Glomerular endothelial cell (primary cell): ENCODE data around the gene CISD3. TPM values are rescaled to one million over a fixed set of nuclear protein-coding genes. Genes with fewer than 3 reads are reported as not detected.

ENCODE experiments used
- DNase-seq: peaks from one replicate; pipeline ENCODE4 v3.0.0-alpha.2; 2011; ENCODE audit warnings: low read depth, low spot score; ENCODE audit errors: extremely low read depth
- total RNA-seq: library from RNA; depleted of rRNA; stranded (reverse); fragments of >200 nt; gene quantifications from 2 replicates; pipeline ENCODE4 v1.2.3, GENCODE V29; 2015

Gene CISD3
- total RNA-seq, 1 donor from 2014 or later, result 6.1 TPM

DNA sequence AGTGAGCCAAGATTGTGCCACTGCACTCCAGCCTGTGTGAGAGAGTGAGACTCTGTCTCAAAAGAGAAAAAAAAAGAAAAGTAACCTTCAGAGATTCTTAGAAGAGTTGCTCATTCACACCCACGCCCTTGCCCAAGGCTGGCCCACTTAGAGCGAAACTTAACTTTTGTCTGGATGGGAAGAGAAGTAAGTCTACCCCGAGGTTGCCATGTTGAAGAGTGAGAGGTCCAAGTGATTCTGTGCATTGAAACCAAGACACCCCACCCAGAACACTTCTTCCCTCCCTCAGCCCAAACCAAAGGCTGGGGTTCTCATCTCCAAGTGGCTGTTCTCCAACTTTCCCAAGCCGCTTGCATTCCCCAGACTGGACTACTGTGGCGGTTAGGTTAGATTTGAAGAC, 2.4 kb upstream of the CISD3 start:
- no peak for DNase-seq

DNA sequence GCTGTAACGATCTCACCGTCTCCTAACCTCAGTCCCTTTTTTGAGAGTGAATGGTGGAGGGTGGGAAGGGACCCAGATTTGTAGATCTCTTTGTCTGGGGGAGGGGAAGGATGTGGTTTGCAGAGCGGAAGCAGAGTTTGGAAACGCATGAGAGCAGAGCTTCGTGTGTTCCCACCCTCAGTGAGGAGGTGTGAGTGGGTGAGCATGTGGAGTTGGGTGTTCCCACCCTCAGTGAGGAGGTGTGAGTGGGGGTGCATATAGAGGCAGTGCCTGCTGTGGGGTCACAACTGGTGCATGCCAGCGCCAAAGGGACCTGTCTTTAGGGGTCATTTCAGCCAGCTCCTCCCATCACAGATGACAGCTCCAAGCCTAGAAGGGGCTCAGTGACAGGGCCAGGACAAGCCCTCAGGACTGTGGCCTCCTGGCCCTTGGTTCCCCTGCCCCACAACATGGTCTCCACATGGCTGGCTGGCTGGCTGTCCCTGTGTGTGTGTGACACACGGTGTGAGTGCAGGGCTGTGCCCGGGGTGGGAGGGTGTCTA, 1.8 kb upstream of the CISD3 start:
- DNase-seq, result no peak

DNA sequence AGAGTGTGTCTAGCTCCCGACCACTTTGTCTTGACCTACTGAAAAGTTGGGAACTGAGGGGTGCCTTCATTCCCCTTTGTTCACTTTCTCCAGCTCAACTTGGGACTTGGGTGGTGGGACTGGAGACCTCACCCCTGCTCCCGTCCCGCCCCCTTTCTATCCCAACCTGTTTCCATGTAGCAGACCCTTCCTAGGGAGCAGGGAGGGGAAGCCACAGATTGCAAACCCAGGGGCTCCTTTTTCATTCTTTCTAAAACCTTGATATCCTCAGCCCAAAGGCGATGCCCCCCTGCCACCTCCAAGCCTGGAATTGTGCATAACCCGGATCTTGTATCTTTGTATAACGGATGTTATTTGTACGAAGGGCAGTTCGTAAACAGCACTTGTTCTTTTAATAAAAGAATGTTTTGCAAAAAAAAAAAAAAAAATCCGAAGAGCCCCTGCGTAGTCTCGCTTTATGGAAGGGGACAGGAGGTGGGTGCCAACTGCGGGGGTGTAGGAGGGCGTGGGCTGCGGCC, 714 bp upstream of the CISD3 start:
- no peak for DNase-seq

DNA sequence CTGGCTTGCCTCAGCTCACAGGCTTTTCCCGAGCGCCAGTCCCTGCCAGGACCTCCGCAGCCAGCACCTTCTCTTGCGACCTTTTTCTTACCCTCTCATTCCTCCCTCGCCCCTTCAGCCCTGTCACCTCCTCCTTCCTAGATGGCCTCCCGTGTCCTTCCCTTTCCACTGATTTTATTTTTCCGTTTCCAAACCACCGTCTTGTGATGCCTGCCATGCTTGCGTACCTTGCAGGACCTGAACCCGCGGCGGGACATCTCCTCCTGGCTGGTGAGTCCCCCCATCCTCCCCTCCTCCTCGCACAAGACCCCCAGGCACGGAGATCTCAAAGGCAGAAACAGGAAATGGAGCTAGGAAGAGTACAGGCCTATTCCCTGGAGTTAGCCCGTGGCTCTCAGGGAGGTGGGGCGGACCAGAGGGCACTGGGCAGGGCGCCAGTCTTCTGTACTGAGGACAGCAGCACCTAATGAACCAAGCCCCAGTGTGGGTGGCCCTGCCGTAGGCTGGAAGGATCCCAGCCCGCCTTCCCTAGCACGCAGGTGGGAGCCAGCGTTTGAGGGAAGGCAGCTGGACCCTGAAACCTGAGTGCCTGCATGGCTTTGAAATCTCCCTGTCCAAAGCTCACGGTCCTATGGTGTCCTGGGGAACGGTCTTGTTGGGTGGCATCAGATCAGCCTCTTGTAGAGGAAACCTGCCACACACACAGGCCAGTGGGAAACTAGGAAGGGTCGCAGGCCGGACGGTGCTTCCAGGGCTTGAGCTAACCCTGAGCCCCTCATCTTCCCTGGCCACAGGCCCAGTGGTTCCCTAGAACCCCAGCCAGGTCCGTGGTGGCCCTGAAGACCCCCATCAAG, 612 bp downstream of the CISD3 start:
- DNase-seq, result no peak

DNA sequence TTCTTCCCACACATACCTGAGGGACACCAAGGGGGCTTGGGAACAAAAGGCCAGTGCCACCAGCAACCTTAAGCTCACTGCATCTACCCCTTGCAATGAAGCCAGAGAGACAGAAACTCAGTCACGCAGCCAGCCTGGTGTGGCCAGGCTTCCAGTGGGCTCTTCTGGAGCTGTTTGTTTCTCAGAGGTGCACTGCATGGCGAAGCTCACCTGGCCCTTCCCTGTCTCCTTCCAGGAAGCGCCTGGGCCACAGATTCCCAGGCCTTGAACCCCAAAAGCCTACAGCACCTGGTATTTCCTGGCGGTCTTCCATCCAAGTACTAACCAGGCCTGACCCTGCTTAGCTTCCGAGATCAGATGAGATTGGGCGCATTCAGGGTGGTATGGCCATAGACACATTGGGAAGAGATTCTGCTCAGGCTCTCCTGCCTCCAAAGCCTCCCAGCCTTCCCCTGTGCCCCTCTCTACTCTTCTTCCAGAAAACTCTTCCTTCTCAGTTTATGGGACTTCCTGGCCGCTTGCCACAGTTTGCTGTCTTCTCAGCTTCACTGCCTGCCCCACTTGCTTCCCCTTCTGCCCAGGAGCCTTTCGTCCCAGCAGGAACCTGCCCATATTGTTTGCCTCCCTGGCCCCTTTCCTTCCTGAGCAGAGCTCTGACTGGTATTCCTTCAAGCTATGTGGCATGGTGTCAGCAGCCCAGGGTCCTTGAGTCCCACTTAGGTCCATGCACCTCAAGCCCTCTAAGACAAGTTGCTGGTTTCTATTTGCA, 1.6 kb downstream of the CISD3 start:
- no peak for DNase-seq

DNA sequence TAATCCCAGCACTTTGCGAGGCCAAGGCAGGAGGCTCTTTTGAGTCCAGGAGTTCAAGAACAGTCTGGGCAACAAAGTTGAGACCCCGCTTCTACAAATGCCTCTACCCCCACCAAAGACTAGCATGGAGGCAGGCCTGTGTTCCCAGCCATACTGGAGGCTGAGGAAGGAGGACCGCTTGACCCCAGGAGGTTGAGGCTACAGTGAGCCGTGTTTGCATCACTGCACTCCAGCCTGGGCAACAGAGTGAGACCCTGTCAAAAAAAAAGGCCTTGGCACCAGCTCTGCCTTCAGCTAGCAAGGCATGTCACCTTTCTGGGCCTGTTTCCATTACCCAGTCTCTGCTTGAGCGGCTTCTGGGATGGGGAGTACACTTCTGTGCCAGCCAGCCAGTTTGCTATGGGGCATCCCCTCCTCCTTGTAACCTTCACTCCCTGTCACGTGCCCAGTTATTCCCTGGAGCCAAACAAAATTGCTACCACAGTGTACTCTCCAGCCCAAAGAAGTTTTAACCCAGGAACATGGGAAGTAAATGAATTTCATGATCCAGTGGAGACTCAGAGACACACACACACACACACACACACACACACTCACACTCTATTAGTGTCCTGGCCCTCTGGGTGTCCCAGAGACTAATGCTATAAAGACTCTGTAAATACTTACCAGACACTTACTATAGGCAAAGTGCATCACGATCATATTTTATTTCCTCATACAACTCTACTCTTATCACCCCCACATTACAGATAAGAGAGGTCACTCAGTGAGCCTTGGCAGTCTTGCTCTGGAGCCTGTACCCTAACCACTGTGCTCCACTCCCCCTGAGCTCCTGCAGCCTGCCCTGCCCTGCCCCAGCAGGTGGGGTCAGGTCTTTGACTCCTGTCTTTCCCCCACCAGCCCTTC, 2.5 kb downstream of the CISD3 start:
- no peak for DNase-seq

DNA sequence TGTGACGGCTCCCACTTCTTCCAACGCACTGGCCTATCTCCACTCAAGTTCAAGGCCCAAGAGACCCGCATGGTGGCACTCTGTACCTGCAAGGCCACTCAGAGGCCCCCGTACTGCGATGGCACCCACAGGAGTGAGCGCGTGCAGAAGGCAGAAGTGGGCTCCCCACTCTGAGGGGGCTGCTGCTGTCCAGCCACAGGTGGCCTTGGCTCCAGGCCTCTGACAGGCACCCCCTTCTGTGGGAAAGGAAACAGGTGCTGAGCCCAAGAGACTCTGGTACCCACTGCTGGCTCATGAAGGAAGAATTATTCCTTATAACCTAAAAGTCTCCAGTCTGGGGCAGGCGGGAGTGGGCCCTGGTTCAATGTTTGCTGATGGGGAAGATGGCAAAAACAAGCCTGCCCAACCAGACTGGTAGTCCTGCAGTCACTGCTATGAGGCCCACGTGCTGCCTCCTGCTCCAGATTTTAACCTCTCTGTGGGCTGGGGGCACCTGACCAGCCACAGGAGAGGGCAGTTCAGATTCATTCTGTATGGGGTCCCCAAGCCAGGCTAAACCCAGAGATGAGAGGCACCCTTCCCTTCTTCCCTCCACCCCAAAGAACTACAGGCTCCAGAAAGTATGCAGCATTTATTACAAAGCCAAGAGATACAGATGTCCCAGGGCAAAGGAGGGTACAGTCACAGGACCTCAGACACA, 3.3 kb downstream of the CISD3 start:
- DNase-seq, result no peak

DNA sequence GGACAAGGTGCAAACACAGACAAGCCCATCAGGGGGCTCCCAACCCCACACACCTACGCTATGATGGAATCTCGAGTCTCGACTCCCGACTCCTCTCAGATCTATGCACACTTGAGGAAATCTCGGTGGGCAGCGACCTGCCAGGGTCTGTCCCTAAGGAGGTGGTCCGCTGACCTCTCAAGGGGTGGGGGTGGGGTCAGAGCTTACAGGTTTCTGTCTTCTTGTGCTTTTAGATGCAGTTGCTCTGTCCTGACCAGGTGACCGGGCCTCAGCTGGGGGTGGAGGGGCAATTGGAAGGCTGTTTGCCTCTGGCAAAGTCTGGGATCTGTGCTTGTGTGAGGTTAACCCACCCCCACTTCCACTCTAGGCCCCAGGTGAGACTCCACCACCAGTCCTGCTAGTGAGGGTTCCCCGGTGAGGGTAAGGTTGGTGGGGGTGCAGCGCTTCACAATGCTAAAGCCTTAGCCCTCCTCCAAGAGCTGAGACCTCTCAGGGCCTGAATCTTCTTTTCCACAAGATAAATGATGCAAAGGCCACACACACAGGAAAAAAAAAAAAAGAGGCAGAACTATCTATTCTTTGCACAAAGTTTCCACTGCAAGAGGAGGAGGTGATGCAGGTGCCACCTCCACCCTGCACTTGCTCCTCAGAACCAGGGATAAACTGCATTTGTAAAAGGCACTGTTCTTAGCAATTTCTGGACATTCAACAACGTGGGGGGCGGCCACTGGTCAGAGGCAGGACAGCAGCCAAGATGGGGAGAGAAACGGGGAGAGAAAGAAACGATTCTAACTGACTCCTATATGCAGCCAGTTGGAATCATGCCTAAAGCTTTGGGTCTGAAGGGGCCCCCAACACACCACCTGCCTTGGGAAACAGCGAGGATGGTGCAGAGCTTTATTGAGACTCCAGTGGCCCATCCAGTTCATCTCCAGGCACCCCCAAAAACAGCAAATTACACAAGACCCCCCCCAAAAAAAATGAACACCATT, 4.1 kb downstream of the CISD3 start:
- DNase-seq, result no peak

DNA sequence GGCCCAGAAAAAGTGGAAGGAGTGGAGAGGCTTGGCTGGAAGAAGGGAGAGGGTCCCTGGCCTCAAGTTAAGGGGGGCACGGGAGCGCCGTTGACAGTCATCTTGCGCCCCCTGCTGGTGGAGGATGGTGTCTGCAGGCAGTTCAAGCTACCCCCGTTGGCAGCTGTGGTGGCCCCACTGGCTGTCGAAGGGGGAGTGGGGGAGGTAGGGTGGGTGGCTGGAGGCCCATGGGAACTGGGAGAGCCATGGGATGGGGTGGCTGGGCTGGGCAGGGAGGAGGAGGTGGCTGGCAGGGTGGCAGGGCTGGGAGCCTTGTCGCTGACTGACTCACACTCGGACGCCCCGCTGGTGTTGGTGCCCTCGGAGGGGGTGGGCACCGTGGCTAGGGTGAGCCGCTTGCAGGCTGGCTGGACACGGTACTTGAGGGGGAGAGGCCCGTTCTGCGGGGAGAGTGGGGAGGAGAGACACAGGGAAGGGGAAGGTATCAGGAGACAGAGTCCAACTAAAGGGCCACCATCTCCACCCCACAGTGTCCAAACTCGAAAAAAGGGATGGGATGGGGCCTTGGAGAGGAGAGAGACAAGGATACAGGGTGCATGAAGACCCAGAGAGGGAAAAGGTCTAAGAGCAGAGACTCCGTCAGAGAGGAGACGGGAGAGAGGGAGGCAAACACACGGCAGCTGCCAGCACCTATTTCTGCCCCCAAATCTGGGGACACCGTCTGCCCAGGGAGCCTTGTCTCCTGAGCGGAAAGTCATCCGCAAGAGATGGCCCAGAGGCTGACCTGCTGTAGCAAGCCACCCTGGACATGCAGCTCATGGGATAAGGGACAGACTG, 5.2 kb downstream of the CISD3 start:
- no peak for DNase-seq

DNA sequence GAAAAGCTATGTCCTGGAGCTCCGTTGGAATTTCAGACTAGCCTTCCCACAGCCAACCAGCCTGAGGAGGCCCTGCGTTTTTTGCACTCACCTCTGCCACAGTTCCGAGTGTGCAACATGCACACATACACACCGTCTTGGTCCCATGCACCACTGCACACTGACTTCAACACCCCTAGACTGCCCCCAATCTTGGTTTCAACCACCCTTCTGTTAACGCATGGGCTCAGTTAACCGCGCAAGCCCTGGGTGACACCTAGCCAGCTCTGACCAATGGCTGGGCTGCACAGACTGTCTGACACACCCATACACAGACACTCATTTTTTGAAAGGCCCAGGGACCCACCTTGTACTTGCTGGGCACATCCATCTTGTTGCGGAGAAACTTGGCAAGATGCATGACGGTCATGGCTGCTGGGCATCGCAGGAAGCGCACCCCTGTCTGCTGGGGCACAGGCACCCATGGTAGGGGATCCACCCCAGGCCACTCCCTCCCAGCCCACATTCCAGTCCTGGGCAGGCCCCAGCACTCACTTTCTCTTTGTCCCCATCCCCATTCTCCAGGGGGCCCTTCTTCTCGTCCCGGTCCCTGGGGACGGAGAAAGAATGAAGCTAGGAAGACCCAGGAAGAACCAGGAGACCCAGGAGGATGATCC, 8.0 kb downstream of the CISD3 start:
- no peak for DNase-seq

DNA sequence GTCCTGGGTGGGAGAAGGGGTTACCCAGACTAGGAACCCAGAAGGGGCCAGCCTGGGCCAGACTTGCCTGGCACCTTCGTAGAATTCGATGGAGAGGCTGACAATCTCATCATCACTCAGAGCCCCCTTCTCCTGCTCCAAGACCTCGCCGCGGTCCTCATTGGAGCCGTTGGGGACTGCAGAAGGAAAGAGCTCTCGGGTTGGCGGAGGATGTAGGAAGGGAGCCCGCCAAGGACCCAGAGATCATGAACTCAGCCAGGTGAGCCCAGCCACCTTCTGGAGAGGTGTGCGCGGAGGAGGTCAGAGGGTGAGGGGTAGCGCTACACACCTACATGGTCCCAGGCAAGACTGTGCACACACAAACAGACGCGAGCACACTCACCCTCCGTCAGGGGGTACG, 8.5 kb downstream of the CISD3 start:
- no peak for DNase-seq

DNA sequence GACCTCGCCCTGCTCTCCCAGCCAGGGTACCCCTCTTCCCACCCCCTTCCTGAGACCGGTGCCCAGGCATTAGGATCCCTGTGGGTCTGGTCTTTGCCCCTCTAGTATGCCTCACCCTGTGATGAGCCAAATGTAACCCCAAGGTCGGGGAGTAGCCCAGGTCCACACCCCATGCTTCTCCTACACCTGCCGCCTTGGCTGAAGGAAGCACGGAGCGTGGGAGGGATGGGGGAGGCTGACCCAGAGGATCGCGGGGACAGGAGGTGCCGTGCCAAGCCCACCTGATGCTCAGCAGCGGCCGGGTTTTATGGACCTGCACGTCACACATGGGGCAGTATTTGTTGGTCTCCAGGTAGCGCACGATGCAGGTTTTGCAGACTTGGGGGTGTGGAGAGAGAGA, 9.2 kb downstream of the CISD3 start:
- no peak for DNase-seq

DNA sequence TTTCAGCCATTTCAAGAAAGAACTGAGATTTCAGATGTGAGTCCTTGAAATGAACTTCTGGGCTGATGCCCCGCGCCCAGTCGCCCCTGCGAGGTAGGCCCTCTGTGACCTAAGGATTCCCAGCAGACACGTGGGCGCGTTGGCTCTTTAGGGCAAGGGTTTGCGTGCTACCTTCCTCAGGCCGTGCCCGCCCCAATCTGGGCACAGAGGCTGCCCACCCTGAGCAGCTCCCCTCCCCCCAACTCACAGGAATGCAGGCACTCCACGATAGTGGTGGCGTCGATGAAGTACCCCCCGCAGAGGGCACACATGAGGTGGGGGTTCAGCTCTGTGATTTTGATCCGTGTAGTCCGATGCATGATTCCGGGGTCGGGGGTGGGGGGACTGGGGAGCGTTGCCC, 9.9 kb downstream of the CISD3 start:
- DNase-seq, result no peak

DNA sequence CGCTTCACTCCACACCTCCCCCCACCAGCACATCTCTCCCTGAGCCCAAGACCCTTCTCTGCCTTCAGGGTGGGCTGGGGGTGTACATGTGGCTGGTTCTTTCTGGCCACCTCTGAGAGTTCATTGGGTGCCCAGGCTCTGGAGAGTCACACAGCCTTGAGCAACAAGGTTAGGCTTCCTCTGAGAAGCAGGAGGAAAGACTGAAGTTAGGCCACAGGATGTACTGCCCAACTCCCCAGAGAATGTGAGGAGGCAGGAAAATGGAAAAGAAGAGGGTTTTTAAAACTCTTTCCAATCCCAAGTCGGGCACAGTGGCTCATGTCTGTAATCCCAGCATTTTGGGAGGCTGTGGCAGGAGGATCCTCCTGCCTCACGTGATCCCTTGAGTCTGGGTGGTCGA, 10.7 kb downstream of the CISD3 start:
- no peak for DNase-seq

DNA sequence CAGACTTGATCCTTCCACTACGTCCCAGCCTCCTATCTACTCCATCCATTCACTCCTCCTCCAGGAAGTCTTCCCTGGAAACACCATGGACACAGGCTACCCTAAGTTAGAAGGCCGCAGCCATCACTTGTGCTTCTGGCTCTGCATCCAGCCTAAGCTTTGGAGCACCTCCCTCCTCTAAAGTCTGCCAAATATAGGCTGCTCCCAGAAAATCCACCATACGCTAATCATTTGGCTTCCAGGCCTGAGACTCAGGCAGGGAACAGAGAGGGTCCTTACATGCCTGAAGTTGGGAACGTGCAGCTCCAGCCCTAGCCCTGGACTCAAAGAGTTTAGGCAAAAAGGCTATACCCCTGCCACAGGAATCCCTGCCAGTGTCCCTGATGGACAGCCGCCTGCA, 11.3 kb downstream of the CISD3 start:
- DNase-seq, result no peak

DNA sequence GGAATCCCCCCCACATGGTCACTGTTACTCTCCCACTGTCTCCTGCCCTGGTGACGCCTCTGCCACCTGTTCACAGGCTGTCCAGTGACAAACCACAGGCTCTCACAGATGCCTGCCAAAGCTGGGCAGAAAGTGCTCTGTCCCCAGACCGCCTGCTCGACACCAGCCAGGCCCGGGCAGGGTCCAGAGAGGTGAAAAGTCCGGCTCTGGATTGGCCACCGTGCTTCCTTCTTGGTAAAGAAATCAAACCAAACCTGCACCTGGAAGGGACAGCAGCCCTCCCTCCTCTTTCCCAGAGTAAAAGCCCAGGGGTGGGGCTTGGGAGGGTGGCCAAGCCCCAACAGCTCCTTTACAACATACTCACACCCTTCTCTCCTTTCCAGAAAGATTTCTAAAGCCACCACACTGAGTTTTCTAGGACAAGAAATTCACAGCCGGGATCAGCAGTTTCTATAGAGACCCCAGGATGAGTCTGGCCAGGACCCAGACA, 11.8 kb downstream of the CISD3 start:
- no peak for DNase-seq
